HG02588 (cell line): ENCODE measurements around the gene C16orf89.

Experiments used
- ATAC-seq: cut with Tn5 transposase; IDR thresholded peaks from one replicate; pipeline ENCODE4 v1.9.1; 2021; ENCODE audit warnings: mild to moderate bottlenecking, moderate library complexity; ENCODE audit not compliant: unreplicated experiment

C16orf89 gene

DNA sequence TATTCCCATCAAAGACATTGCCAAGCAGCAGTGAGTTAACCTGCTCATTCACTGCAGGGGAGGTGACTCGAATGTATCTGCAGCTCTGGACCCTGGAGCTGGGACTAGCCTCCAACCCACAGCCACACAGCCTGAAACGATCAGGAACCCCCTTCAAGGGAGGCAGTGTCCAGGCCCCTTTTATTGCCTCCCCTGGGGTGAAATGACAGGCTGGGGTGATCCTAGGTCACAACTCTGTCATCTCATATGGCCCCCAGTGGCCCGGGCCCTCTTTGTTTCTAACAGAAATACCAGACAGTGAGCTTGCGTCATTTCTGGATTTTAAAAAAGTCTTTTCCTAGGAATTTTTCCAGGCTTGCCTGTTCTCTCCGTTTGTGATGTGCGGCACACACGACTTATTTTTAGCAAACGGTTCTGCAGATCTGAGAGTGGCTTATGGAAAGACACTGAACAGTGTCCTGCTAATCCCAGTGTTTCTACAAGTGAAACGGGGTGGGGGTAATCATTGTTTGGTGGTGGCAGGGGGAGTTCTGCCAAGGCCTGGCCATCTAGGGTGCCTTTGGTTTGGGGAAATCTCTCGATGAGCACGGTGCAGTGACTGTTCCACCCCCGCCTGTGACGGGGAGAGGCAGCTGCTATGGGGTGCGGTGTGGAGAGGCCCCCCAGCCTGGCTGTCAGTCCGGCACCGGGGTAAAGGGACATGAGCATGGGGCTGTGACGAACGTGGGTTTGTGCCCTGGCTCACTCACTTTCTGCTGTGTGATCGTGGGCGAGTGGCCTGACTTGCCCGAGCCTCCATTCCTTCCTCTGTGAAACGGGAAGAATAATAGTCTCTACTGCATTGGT, 59.2 kb downstream of the C16orf89 start:
- no peak for ATAC-seq

DNA sequence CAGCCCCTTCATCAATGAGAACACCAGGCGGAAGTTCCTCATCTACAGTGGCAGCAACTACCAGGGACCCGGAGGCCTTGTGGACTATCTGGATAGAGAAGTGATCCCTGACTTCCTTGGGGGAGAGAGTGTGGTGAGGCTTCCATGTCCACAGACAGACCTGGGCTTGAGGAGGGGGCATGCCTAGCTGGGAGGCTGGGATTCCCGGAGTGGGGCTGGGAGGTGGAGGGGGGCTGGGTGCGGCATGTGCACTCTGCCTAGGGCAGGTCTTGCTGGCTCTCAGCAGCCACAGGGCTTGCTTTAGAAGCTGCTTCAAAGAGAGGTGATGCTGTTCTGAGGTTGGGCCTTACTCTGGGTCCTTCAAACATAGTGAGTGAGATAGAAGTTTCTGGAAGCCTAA, 59.8 kb downstream of the C16orf89 start:
- no peak for ATAC-seq

DNA sequence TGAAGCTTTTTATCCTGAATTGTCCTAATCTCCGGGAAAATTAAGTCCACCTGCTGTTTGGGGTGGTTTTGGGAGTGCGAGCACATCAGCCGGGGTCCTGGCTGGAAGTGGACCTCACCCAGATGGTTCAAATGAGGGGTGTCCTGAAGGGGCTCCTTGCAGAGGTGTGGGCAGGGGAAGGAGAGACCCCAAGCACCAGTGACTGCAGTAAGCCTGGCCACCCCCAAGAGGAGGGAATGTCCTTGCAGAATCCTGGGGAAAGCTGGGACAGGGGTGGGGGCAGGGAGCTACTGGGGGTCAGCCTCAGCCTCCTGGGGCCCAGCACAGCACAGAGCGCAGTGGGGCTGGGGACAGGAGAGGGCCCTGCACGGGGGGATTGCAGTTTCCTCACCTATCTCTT, 61.4 kb downstream of the C16orf89 start:
- no peak for ATAC-seq

DNA sequence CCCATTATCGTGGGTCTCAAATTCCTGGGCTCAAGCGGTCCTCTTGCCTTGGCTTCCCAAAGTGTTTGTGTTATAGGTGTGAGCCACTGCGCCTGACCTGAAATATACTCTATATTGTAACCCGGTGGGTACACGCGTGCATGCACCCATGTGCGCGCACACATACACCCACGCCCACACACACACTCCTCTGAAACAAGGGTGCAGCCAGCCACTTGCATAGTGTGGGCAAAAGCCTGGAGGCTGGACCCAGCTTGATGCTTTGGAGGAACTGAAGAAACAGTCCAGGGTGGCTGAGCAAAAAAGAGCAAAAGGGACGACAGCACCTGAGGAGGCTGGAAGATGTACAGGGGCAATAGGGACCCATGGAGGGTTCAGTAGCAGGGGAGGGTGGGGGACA, 61.9 kb downstream of the C16orf89 start:
- ATAC-seq, result no peak

DNA sequence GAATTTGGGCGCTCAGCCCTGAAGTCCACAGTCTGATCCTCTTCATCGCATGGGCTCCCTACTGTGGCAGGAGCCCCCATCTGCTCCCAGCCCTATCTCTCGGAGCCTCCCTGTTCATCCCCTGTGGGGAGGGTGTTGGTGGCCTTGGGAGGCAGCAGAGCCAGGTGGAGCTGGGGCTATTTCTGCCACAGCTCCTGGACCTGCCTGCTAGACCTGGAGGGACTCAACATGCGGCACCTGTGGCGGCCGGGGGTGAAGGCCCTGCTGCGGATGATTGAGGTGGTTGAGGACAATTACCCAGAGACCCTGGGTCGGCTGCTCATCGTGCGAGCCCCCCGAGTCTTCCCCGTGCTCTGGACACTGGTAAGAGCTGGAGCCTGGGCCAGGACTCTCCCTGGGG, 62.5 kb downstream of the C16orf89 start:
- ATAC-seq, result no peak

DNA sequence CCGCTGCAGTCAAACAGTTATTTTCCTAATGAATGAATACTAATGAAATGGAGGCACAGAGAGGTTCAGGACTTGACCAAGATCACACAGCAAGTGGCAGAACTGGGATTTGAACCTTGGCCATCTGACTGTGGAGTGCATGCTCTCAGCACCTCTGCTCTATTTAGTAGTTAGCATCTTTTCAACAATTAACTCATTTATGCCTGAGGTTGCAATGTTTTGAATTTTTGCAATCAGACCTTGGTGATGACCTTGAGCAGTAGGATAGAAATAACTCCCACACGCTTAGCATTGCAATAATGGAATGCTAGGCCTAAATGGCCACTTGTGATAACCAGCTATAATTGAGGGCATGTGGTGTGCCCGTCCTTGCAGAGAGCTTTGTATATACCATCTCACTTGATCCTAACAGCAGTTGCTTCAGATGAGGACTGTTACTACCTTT, 63.0 kb downstream of the C16orf89 start:
- ATAC-seq, result no peak

DNA sequence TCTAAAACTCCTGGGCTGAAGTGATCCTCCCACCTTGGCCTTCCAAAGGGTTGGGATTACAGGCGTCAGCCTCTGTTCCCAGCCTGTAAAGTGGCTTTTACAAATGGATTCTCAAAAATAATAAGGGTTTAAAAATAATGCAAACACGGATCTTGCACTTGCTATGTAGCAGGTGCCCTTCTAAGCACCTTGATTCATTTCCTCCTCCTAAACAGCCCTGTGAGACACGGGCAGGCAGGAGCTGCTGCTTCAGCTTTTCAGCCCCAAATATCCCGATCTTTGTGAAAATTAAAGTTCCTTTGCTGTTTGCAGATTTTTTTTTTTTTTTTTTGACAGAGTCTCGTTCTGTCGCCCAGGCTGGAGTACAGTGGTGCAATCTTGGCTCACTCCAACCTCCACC, 63.8 kb downstream of the C16orf89 start:
- no peak for ATAC-seq

DNA sequence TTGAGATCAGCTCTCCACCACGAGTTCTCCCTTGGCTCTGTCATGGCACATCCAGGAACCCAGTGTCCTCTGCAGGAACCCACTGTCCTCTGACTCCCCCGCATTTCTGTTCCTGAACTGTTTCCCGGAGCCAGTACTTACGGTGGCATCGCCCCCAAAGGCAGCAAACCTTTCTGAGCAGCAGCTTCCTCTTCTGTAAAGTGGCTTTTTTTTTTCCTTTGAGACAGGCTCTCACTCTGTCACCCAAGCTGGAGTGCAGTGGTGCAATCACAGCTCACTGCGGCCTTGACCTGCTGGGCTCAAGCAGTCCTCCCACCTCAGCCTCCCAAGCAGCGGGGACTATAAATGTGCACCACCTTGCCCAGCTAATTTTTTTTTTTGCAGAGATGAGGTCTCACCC, 64.2 kb downstream of the C16orf89 start:
- no peak for ATAC-seq

DNA sequence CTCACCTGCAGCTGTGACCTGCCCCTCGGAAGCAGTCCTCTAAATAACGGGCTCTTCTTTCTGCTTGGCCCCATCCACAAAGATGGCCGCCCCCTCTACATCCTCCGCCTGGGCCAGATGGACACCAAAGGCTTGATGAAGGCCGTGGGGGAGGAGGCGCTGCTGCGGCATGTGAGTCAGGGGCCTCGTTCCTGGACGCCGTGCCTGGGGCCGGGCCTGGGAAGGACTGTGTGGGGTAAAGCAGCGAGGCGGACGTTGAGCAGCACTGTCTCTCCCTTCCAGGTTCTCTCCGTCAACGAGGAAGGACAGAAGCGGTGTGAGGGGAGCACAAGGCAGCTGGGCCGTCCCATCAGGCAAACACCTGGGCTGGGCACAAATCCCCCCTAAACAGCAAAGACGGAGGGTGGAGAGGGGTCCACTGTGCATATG, 65.2 kb downstream of the C16orf89 start:
- ATAC-seq, result no peak

DNA sequence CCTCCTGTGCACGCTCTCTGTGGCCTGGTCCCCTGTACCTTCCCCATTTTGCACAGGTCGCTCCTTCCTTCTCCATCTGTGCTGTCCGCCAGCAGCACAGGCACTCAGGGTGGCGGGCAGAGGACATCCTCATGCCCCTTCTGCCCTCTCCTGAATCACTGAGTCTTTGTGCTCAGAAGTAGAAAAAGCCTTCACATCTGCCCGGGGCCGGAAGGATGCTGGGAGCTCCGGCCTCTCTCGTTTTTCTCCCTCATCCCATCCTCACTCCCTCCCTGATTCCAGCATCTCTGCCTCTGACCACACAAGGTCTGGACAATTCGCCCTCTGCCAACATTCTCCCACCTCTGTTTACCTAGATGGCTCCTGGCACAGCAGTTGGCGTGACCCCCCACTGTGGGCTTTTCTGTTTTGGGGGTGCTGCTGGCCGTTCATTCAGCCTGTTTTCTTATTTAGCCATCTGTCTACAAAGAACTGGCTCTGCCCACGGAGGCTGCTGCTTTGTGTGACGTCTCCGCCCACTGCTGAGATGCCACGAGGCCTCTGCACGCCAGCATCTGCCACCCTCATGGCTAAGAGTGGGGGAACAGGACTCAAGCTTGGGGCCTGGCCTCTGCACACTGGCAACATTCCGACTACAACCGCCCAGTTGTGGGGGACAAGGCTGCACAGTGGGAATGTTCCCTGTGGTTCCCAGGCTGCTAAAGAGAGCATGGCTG, 70.9 kb downstream of the C16orf89 start:
- ATAC-seq, result no peak
